HG03045 (cell line): ENCODE measurements around the gene ALPL.
"Not testable (repeated sequence)": the region's sequence is repeated elsewhere in the genome, so short reads cannot be mapped to it uniquely, and the experiment has no call there.

Experiments
- ATAC-seq: cut with Tn5 transposase; IDR thresholded peaks from one replicate; pipeline ENCODE4 v1.9.1; 2021; ENCODE audit warnings: mild to moderate bottlenecking, moderate library complexity; ENCODE audit not compliant: unreplicated experiment

The ALPL gene

GRCh38 chr1:21553116-21553926 is 44.1 kb downstream of the ALPL start:
- ATAC-seq: no peak

GRCh38 chr1:21559788-21560567 is 50.8 kb downstream of the ALPL start:
- no peak for ATAC-seq

GRCh38 chr1:21560916-21561638 is 51.9 kb downstream of the ALPL start:
- ATAC-seq: no peak

- ATAC-seq: no peak
Measured at GRCh38 chr1:21562896-21563295, 53.7 kb downstream of the ALPL start.

- ATAC-seq: no peak
Measured at GRCh38 chr1:21563971-21564370, 54.7 kb downstream of the ALPL start.

- ATAC-seq: no peak
Measured at GRCh38 chr1:21564521-21565095, 55.4 kb downstream of the ALPL start.

GRCh38 chr1:21565285-21565684 is 56.1 kb downstream of the ALPL start:
- ATAC-seq: no peak

GRCh38 chr1:21566361-21566760 is 57.1 kb downstream of the ALPL start:
- not testable (repeated sequence) for ATAC-seq

- ATAC-seq: no peak
Measured at GRCh38 chr1:21567241-21568005, 58.2 kb downstream of the ALPL start.

- ATAC-seq: no peak
Measured at GRCh38 chr1:21568006-21568746, 59.0 kb downstream of the ALPL start.

GRCh38 chr1:21568809-21569385 is 59.7 kb downstream of the ALPL start:
- no peak for ATAC-seq

GRCh38 chr1:21569820-21570527 is 60.8 kb downstream of the ALPL start:
- ATAC-seq: no peak

- ATAC-seq: no peak
Measured at GRCh38 chr1:21570528-21570875, 61.3 kb downstream of the ALPL start.

- no peak for ATAC-seq
Measured at GRCh38 chr1:21570885-21571284, 61.7 kb downstream of the ALPL start.

GRCh38 chr1:21572221-21572620 is 63.0 kb downstream of the ALPL start:
- ATAC-seq: no peak

GRCh38 chr1:21572735-21573277 is 63.6 kb downstream of the ALPL start:
- ATAC-seq: no peak

- ATAC-seq: no peak
Measured at GRCh38 chr1:21573475-21573874, 64.3 kb downstream of the ALPL start.

GRCh38 chr1:21573971-21574465 is 64.8 kb downstream of the ALPL start:
- ATAC-seq: no peak
